Upper lobe of left lung (tissue), 4 donors: Measurements from ENCODE around the gene A1CF.

Source experiments
- POLR2A ChIP-seq, 4 donors: fragments of 450-650 bp; IDR thresholded peaks; one replicate each; pipeline ENCODE4 v1.5.1; 2016 to 2017; ENCODE audit warnings: antibody characterized with exemption in 4 of 4, mild to moderate bottlenecking in 2 of 4
- POLR2AphosphoS5 ChIP-seq, 2 donors: sonication (generic); formaldehyde crosslinking; IDR thresholded peaks; one replicate each; pipeline ENCODE4 v1.5.1; 2017; ENCODE audit warnings: antibody characterized with exemption in 2 of 2
- TF ChIP-seq, protein P1 (sequence below), 6 experiments: fragments of 450-650 bp in 4 of 6; fragments of 200-600 bp in 2 of 6; sonication (generic) in 2 of 6; IDR thresholded peaks; one replicate each; pipeline ENCODE4 v1.5.1; 2016 to 2019; ENCODE audit warnings: antibody characterized with exemption in 6 of 6

DNA sequence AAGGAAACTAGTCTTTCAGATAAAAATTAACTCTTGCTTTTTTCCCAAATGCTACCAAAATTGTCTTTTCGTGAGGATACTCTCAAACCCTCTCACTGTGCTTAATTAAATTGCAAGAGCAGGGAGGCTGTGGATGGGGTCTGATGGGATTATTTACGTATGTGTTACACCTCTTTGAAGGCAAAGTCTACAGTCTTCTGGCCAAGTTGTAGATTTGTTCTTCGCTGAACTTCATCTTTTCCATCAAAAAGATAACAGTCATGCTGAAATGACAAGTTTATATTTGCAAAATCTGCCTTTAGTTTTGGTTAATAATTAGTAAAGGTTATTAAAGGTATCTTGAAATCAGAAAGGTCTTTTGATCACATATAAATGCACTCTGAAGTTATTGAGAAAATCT lies 22.7 kb downstream of the A1CF start:
- TF ChIP-seq, protein P1, sequence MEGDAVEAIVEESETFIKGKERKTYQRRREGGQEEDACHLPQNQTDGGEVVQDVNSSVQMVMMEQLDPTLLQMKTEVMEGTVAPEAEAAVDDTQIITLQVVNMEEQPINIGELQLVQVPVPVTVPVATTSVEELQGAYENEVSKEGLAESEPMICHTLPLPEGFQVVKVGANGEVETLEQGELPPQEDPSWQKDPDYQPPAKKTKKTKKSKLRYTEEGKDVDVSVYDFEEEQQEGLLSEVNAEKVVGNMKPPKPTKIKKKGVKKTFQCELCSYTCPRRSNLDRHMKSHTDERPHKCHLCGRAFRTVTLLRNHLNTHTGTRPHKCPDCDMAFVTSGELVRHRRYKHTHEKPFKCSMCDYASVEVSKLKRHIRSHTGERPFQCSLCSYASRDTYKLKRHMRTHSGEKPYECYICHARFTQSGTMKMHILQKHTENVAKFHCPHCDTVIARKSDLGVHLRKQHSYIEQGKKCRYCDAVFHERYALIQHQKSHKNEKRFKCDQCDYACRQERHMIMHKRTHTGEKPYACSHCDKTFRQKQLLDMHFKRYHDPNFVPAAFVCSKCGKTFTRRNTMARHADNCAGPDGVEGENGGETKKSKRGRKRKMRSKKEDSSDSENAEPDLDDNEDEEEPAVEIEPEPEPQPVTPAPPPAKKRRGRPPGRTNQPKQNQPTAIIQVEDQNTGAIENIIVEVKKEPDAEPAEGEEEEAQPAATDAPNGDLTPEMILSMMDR (IDR thresholded peaks at IDR 0.05), result no peak
- no peak for TF ChIP-seq POLR2A (IDR thresholded peaks at IDR 0.05)
- TF ChIP-seq POLR2AphosphoS5 (IDR thresholded peaks at IDR 0.05), result no peak
